Measurements from ENCODE around the gene ARHGAP22. TPM values are rescaled to one million over a fixed set of nuclear protein-coding genes. Genes with fewer than 3 reads are reported as not detected.

Gene ARHGAP22
- total and polyA plus RNA-seq, 2 of the 4 experiments (the other 2 are of a cell fraction): 28.3 to 30.2 TPM

- H2BK120ac ChIP-seq (ENCODE audit: low read depth, low read length): no peak overlapping the region
- H3K23ac ChIP-seq (ENCODE audit: low read depth, low read length): no peak overlapping the region
- POLR2A ChIA-PET (ENCODE audit: unreplicated experiment): no interaction called here
- 20% methylated on average over 1 of the region's 8 CpGs; no CpG with 5 or more reads in 1 of the 2 experiments for WGBS, 2 experiments (ENCODE audit: extremely low coverage in 2 of 2, insufficient read length in 1 of 2)
- no peak overlapping the region for H2AFZ ChIP-seq (replicated peaks; ENCODE audit: low read length, poor library complexity)
- CTCF ChIA-PET: interaction anchor here (1.0 kb wide), 1 partner anchor 122 kb away, joined by 5 read pairs; no protein-coding TSS in a partner anchor
- H3K36me3 ChIP-seq (ENCODE audit: control insufficient read depth, insufficient read depth, low read length): peaks cover 5% of the 10 kb centered on the region; the same call in 1 of the 2 replicates
- H3K14ac ChIP-seq (replicated peaks; ENCODE audit: low read depth, low read length): no peak overlapping the region
- no peak overlapping the region for H3K4me3 ChIP-seq (ENCODE audit: insufficient read depth, low read depth, low read length)
- in situ Hi-C loops (cut with MboI; ENCODE audit: low sequenced_read_pairs): no loop called here
- H3K56ac ChIP-seq (ENCODE audit: extremely low read depth, insufficient read depth, low read length): no peak overlapping the region
- H4K5ac ChIP-seq (ENCODE audit: low read depth, low read length): no peak overlapping the region
- peaks cover 7% of the 10 kb centered on the region; the same call in 1 of the 2 replicates for H3K9me1 ChIP-seq (ENCODE audit: insufficient read depth, low read length)
- no peak overlapping the region for H4K91ac ChIP-seq (ENCODE audit: insufficient read depth, low read depth, low read length)
- H3K9ac ChIP-seq (ENCODE audit: low read depth, low read length): no peak overlapping the region
- H3K27me3 ChIP-seq (ENCODE audit: control insufficient read depth, insufficient read depth, low read length): no peaks in the 10 kb centered on the region
- intact Hi-C loops (cut with micrococcal nuclease): no loop called here
- TF ChIP-seq FOS (IDR thresholded peaks at IDR 0.05; ENCODE audit: low read depth, low read length) (no peak), RFX5 (IDR thresholded peaks at IDR 0.05; ENCODE audit: low read depth, low read length) (no peak), RCOR1 (IDR thresholded peaks at IDR 0.05; ENCODE audit: insufficient replicate concordance, low read length) (no peak), MAFK (IDR thresholded peaks at IDR 0.05; ENCODE audit: low read depth, low read length) (no peak)
- H3K9me3 ChIP-seq (ENCODE audit: control insufficient read depth, insufficient read depth, low read length): no peaks in the 10 kb centered on the region
- H3K79me1 ChIP-seq (ENCODE audit: low read depth in 1 of 2, low read length in 2 of 2): peaks cover 12 to 63% of the 10 kb centered on the region in 2 experiments; a peak in 3 of 4 replicates
- H3K4me1 ChIP-seq (ENCODE audit: control insufficient read depth, insufficient read depth, low read length): no peaks in the 10 kb centered on the region
- 0 out of 4 replicates have a peak overlapping the region, but pooled peaks of 1 of the 2 experiments have one; percentile 28 for H4K8ac ChIP-seq (ENCODE audit: low read depth in 2 of 2, low read length in 2 of 2)
- H2BK15ac ChIP-seq (ENCODE audit: low read depth, low read length): no peak overlapping the region
- ATAC-seq (ENCODE audit: low read depth): peak; percentile 62
- H2BK5ac ChIP-seq (ENCODE audit: low read depth, low read length, poor library complexity, severe bottlenecking): no peak overlapping the region
- no peaks in the 10 kb centered on the region for H4K20me1 ChIP-seq (ENCODE audit: insufficient read depth, low read length)
- H3K4ac ChIP-seq (ENCODE audit: low read depth, low read length): no peak overlapping the region
- no peak for DNase-seq
- no peak overlapping the region for H3K18ac ChIP-seq (ENCODE audit: low read depth, low read length)
- no peak overlapping the region for H2AK9ac ChIP-seq (replicated peaks; ENCODE audit: low read depth, low read length, poor library complexity)
- no peak overlapping the region for H2AK5ac ChIP-seq (ENCODE audit: low read depth, low read length)
- dilution Hi-C loops (cut with HindIII; ENCODE audit: low sequenced_read_pairs, unreplicated experiment): no loop called here
- no peak overlapping the region for H2BK20ac ChIP-seq (ENCODE audit: low read depth, low read length)
- BruUV-seq (replicated peaks): no TSS peak
- no peak overlapping the region for H3K4me2 ChIP-seq (ENCODE audit: low read depth, low read length)
- H3K27ac ChIP-seq (ENCODE audit: insufficient read depth, low read length): no peak overlapping the region
Measured at GRCh38 chr10:48533951-48534720, 70.7 kb downstream of the ARHGAP22 start.

Measured in IMR-90 (cell line).